Stimulated activated CD4-positive, alpha-beta T cell treated with anti-CD3 and anti-CD28 coated beads, Interleukin-12 subunit alpha, Interleukin-12 subunit beta, amount 100 ng/mL, for 48 hours (primary cell): ENCODE data around the gene ACAA2.

ENCODE experiments used
- DNase-seq, 3 donors: peaks; one replicate each; pipeline ENCODE4 v3.0.0-alpha.2; 2020; ENCODE audit warnings: low read depth in 2 of 3, low spot score in 1 of 3

The ACAA2 gene, protein sequence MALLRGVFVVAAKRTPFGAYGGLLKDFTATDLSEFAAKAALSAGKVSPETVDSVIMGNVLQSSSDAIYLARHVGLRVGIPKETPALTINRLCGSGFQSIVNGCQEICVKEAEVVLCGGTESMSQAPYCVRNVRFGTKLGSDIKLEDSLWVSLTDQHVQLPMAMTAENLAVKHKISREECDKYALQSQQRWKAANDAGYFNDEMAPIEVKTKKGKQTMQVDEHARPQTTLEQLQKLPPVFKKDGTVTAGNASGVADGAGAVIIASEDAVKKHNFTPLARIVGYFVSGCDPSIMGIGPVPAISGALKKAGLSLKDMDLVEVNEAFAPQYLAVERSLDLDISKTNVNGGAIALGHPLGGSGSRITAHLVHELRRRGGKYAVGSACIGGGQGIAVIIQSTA

DNA sequence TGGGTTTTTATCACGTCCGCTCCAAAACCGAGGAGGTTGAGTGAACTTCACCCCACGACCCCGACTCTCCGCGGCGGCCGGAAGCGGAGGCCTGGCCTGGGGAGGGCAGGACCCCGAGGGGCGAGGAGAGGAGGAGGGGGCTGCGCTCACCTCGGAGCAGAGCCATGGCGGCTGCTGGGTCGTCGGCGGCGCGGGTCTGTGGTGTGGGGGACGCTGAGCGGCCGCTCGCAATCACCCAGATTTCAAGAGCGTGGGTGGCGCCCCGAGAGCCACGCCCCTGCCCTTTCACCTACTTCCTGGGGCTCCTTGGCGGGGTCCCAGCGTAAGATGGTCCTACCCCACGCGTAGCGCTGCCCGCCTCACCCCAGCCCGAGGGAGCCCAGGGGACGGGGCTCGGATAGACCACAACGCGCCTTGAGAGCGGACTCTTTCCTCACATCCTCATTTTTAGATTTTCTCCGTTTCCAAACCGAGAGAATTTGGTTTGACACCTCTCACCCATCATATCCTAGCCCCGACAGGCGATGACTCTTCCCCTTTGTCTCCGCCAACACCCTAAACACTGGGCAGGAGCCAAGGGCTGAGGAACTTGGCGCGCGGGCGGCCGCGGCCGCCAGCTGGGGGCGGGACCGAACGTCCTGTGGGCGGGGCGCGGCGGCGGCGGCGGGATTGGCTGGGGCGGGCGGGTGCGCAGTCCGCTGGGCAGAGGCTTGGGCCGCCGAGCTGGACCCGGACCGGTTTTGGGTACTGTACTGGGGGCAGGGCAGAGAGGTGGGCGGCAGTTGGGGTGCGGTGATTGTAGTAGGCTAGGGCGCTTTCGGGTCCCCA lies at the start of gene ACAA2:
Gene ACAA2 (minus strand): TSS at position 215 of the 828 bp plus-strand sequence. CDS start 49 bp downstream, at position 166.
- DNase-seq: peak; percentile 70 to 80 (median 74)

DNA sequence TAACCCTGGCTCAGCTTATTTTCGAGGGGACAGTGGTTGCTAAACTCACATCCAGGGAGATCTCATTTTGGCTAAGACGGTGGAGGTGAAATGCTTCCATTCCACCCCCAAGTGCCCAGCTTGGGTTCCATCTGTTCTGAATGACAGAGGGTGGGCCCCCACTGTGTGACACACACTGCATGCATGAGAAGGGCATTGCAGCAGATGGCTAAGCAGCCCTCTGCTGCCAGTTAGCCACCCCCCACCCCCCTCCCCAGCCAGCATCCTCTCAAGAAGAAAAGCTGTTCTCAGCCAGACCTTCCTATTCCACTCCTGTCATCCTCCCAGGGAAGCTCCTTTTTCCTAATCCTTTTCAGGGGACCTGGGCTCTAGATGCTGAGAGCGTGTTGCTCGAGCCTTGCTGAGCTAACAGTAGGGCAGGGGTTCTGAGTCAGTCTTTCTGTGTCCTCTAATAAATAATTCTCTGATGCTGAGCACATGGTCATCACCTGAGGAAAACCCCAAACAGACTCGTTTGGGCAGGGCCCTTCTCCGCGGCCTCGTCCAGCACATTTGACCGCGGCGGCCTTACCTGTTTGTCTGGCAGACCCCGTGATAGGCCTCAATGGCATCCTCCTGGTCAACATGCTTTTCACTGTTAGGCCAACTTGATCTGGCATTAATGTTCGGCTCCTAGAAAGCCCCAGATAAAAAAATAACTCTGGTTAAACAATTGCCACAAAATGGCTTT lies 49.5 kb upstream of the ACAA2 start:
- DNase-seq: no peak

DNA sequence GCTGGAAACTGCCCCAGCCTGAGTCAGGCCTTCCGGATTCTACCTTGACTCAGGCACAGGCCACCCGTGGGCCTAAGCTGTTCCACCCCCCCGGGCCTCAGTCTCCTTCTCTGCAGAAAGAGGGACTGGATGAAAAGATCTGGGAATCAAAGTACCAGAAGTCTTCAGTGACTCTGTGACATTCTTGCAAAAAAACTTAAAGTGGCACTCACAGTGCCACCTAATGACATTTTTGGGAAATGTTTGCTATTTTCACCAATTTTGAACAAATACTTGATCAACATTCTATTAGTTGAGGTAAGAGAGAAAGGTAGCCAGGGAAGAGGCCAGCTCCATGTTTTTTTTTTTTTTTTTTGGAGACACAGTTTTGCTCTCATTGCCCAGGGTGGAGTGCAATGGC lies 48.3 kb upstream of the ACAA2 start:
- no peak for DNase-seq

DNA sequence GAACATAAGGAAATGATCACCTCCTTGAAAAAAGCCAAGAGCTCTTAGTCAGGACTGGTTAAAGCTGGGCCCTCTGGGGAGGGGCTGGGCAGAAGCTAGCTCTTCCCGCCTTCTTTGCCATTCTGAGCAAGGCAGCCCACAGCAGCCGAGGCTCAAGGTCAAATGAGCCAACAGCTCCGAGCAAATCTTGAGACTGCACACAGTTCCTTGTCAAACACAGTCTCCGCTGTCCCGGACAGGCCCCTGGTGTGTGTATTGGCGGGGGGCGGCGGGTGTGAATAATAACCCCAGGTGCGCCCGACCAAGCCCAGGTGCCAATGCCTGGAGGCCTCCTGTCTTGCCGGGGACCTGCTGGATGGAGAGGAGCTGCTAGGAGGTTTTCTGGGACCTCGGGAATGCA lies 46.4 kb upstream of the ACAA2 start:
- DNase-seq: no peak

DNA sequence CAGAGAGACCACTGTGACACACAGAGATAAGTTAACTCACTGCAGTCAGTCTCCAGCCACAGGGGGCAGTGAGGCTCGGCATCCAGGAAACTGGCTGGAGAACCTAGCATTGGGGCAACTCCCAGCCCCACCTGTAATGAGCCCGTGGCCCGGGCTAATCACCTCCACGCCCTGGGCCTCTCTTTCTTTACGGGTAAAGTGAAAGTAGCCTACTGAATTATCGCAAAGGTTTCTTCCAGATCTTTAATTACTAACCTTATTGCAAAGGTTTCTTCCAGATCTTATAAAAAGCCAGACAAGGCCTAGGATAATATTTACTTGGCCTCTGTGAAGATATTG lies 45.7 kb upstream of the ACAA2 start:
- DNase-seq: no peak

DNA sequence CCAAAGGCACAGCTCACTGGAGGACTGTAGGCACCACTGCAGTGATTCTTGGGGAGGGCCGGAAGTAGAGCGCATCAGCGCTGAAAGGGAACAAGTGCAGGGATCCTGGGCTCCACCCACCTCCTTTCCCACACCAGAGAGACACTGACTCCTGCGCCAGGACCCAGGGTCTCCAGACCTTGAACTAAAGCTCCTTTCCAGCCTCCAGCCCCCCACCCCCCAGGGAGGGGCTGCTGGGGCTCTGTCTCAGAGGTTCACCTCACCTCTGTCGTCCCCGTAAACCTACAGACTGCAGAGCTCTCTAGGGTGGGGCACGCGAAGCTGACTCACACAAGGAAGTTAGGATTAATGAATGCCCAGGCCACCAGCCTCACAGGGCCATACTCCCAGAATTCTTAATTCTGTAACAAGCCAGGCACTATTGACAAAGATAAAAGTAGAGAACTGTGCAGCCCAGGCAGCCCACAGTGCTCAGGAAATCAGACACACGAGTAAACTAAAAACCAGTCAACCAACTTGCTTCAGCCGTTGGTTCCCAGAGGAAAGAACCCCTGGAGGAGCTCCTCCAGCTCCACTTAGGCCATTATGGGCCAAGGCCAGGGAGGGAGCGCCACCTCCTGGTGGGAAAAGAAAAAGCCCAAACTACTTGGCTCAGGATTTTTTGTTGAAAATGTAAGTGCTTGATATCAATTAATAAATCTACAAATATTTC lies 45.1 kb upstream of the ACAA2 start:
- peak; percentile 30 to 59 (median 49) for DNase-seq

DNA sequence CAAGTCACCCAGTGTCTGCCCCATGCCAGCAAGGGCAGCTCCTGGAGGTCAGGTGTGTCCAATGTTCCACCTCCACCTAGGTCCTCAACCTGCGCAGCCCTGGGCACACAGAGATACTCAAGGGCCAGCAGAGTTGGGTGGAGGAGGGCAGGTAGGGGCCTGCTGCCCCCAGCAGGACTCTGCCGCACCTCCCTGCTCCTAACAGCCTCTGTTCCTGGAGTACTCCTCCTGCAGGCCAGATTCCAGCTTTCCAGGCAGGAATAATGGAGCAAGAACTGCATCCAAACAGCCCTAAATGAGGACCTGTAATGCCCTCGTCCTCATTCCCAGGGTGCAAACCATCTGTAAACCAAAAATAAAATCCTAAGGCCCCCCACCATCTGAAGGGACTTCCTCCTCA lies 44.4 kb upstream of the ACAA2 start:
- no peak for DNase-seq

DNA sequence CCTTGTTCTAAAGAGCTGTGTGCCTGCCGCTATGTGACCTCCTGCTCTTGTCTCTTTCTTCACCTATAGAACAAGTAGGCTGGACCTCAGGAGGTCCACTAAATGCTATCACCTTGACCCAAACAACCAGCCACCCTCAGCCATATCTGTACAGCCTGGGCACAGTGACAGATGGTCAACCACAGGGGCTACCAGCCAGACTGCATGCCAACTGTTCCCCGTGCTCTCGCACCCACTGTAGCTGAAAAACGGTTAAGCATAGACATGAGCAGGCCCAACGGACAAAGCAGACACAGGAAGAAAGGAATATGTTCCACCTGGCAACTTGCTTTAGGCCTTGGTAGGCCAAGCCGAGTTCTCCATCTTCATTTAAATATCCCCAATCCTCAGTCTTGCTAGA lies 43.2 kb upstream of the ACAA2 start:
- no peak for DNase-seq

DNA sequence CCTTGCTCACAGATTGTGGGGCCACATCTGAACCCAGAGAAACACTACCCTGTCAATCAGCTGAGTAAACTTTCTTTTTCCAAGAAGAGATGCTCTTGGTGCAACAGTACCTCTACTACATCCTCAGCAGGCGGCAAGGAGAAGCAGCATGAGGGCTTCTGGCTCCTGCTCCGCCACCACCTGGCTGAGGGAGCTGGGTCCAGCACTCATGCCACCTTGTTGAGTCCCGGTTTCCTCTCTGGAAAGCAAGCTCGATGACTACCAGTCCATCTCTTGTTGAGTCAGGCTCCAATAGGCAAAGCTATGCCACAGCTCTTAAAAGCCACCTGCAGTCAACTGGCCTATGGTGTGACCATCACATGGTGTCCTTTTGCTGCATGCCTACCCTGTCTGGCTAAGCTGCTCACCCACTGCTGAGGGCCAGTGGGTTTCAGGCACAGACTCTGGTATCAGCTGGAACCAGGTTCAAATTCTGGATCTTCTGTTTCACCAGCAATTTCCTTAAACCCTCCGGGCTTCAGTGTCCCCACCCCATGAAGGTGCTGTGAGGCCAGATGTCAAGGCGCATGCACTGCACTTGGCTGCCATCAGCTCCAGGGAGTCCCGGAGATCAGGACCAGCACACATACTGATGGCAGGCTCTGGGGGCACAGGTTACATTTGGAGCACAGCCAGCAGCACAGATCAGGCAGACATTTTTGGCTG lies 42.5 kb upstream of the ACAA2 start:
- DNase-seq: no peak

DNA sequence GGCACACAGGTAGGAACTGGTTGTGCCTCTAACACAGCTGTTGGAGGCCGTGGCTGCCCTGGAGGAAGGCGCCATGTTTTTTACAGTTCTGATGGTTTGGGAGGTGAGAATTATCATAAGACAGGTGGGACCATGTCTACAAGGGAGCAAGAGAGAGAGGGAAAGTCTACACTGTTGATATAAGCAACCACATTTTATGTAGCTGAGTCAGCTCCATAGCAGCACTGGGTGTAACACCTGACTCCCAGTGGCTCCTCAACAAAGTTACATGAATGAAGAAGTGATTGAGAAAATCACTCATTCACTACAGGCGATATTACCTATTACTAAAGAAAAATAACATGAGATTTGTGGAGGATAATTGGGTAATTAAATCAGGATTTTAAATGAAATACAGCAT lies 41.3 kb upstream of the ACAA2 start:
- DNase-seq: no peak

DNA sequence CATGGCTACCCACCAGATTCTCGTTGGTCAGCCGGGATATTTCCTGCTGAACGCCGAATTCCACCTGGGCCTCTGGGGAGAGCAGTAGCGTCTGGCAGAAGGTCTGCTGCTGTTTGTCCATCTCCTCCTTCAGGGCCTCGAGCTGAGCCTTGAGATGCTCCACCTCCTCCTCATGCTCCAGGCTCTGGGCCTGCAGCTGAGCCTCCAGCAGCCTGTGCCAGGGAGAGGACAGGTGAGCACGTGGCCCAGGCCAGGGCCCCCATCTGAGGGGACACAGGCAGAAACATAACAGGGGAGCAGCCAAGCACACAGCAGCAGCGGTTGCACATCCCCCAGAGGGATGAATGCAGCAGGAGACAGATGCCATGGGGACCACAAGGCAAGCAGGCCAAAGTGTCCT lies 40.1 kb upstream of the ACAA2 start:
- DNase-seq: no peak

DNA sequence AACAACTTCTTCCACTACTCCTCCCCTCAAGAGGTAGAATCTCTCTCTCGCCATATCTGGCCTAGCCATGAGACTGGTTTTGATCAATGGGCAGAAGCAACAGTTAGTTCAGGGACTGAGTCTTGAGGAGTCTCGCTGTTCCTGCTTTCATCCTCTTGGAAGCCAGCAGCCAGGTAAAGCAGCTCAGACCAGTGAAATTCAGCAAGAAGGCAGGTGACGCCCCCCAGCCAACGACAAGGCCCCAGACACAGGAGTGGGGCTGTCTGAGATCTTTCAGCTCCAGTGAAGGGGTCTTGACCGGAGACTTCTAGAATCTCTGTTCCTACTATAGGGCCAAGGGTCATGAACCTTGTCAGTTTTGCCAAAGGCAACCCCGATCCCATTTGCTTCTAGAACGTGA lies 39.7 kb upstream of the ACAA2 start:
- no peak for DNase-seq

DNA sequence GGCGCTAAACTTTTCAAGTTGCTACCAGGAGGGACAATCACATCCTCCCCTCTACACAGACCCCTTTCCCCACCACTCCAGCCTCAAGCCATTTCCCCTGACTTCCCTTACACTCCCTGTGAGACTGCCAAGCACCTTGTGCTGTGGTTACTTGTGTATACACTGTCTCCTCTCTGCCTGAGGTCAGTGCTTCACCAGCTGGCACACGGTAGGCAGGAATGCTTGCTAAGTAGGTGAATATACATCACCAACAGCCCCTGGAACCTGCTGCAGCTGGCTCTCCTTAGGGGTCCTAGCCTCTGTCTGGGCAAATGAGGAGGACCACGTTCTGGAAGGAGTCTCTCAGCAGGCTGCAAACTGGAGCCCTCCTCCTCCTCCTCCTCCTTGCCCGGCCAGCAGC lies 38.3 kb upstream of the ACAA2 start:
- no peak for DNase-seq

DNA sequence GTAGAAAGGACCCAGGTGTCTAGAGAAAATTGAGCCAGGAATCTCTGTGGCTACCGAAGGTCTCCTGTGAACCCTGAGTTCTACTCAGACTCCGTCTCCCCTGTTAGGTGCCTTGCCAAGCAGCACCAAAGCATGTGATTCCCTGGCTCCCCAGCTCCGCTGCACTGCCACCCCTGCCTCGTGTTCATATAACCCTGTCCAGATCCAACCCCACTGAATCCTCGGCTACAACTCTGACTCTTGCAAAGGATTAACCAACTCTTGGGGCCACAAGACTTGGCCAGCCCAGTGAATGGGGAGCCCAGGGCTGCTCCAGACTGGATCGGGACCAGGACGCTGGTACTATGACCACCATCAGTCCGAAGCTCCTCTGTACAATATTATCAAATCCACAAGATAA lies 37.3 kb upstream of the ACAA2 start:
- no peak for DNase-seq

DNA sequence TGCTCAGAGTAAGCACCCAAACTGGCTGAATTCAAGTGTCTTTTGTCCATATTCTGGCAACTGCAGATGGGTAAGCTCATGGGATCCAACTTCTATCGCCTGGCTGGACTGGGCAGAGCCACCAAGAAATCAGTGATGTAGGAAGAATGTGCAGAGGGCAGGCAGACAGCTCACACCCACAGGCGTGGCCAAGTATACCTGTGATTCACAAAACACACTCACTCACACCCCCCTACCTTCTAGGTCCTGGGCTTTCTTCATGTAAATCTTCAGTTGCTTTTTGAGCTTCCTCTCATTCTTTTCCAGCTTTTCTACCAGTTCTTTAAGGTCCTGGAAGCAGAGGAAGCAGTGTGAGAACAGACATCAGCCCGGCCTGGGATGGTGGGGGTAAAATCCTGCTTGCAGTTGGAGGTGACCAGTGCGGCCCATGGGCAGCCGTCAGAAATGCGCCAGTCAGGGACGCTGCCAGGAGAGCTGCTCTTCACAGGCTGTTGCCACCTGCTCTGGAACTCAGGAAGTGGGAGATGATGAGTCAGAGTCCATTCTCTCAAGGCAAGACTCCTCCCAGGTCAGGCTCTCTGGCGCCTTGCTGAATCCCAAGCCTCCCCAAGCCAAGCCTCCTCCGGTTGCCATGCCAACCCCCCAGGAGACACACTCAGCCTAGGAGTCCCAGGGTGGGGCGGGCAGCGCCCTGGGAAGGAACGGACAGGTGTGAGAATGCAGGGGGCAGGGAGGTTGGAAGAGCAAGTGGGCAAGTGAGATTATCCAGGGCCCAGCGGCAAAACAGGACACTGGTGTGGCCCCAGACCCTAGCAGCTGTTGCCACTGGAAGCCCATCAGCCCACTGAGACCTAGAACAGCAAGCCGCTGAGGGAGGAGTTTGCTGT lies 36.2 kb upstream of the ACAA2 start:
- DNase-seq: no peak

DNA sequence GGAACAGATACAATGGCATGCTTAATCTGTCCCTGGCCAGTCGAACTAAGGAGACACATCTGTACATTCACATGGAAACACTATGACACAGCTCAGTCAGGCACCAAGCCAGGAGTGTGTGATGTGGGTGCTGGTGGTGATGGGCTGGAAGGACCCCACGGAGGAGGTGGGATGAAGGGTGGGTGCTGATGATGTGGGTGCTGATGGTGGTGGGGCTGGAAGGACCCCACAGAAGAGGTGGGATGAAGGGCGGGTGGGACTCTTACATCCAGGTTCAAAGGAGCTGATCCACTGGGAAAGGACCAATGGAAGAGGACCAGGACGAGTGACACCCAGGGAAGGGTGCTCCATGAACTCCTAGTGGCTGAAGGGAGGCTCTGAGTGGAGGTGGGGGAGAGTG lies 34.8 kb upstream of the ACAA2 start:
- no peak for DNase-seq

DNA sequence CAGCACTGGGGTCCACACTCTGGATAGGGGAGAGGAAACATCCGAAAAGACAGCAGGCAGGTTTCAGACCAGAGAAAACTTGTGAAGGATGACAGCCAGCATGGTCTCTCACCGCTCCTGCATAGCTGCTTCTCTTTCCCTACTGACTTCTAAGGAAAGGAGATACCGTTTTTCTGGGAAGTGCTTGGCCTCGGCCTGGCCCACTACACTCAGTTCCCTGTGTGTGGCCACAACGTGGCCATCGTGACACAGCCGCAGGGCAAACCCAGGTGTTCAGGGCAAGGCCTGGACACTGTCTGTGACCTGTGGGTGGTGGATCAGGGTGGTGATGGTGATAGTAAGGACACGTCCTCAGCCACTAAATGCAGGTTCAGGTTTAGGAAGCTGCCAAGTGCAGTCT lies 34.2 kb upstream of the ACAA2 start:
- DNase-seq: no peak

DNA sequence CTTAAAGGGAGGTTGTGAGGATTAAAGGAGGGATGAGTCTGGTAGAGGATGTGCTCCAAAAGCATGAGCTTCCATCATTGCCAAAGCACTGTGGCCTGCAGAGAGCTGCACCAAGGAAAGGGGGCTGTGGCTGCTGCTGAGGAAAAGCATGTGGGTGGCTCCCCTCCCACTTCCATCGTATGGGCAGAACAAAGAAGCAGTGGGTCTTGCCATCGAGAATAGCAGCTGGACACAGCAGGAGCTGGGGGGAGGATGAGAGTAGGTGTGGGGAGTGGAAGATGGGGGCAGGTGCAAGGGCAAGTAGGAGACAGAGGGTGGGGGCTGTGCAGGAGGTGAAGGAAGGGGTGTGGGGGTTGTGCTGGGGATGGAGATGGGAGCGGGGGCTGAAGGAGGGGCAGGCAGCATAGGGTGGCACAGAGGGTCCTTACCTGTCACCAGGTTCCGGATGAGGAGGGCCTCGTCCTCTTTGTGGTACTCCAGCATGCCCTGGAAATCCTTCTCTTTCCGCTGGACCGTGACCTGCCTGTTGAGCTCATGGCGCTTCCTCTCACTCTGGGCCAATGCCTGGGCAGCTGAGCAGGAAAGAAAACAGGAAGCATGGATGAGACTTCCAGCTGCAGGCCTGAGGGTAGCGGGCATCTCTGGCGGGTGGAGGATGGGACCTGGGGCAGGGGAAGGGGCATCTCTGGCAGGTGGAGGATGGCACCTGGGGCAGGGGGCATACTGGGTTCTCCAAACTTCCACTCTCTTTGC lies 33.6 kb upstream of the ACAA2 start:
- no peak for DNase-seq

DNA sequence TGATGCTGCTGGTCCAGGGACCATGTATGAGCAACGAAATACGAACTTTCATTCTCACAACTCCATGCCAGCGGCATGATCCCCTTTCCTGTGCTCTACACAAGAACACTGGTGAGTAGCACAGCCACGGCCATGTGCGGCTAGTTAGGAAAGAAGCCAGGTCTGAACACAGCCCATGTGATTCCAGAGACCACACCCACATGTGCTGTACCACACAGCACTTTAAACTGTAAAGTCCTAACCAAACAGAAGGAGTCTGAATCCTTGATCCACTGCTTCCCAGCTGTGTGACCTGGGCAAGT lies 33.0 kb upstream of the ACAA2 start:
- no peak for DNase-seq
